CD4-positive, alpha-beta T cell (primary cell): Measurements from ENCODE around the gene COL5A1. TPM values are rescaled to one million over a fixed set of nuclear protein-coding genes. Genes with fewer than 3 reads are reported as not detected.

Source experiments
- ATAC-seq: fragments of 200-7000 bp; cut with Tn5 transposase; one replicate; pipeline ENCODE4 v1.10.0; 2022; ENCODE audit warnings: mild to moderate bottlenecking; ENCODE audit not compliant: poor library complexity
- CTCF ChIA-PET: fragments of 350-600 bp; sonication (Branson Sonifier 250); formaldehyde crosslinking; loops from one replicate; lab custom pipeline; 2021; ENCODE audit warnings: antibody characterized with exemption, inconsistent platforms; lab: Charles Lee
- POLR2A ChIA-PET: fragments of 350-600 bp; sonication (Branson Sonifier 250); formaldehyde crosslinking; loops from one replicate; lab custom pipeline; 2021; ENCODE audit warnings: antibody characterized with exemption, inconsistent platforms; lab: Charles Lee
- DNase-seq, 14 experiments: peaks; one replicate each; pipeline ENCODE4 v3.0.0-alpha.2; 2013 to 2020; ENCODE audit warnings: mixed read lengths in 2 of 14
- H3K27ac ChIP-seq, 2 donors: one replicate each; pipeline versions ENCODE4 v1.5.1 to v1.7.0; 2013; ENCODE audit warnings: low read length in 2 of 2, low read depth in 1 of 2, mild to moderate bottlenecking in 1 of 2
- H3K27me3 ChIP-seq, 2 experiments: 1 replicate in 1 of 2; 2 replicates in 1 of 2; pipeline versions ENCODE4 v1.6.1 to v1.7.0; 2013; ENCODE audit warnings: low read length in 2 of 2, control low read depth in 1 of 2, mild to moderate bottlenecking in 1 of 2, moderate library complexity in 1 of 2; ENCODE audit not compliant: insufficient read depth in 2 of 2, control insufficient read depth in 1 of 2
- H3K36me3 ChIP-seq: one replicate; pipeline ENCODE4 v1.6.1; 2013; ENCODE audit warnings: low read length, control low read depth; ENCODE audit not compliant: insufficient read depth
- H3K4me1 ChIP-seq: one replicate; pipeline ENCODE4 v1.6.1; 2013; ENCODE audit warnings: low read length, control low read depth; ENCODE audit not compliant: insufficient read depth
- H3K4me3 ChIP-seq: one replicate; pipeline ENCODE4 v1.5.1; 2013; ENCODE audit warnings: mild to moderate bottlenecking, low read length, moderate library complexity
- H3K9me3 ChIP-seq, 2 experiments: 1 replicate in 1 of 2; 2 replicates in 1 of 2; pipeline versions ENCODE4 v1.6.1 to v1.7.0; 2013; ENCODE audit warnings: low read length in 2 of 2, mild to moderate bottlenecking in 2 of 2, control low read depth in 1 of 2, moderate library complexity in 1 of 2; ENCODE audit not compliant: control insufficient read depth in 1 of 2, insufficient read depth in 1 of 2
- H3K27ac Mint-ChIP-seq: one replicate; pipeline ENCODE4 v1.8.0; 2020; ENCODE audit warnings: mixed read lengths
- H3K27me3 Mint-ChIP-seq: one replicate; pipeline ENCODE4 v1.8.0; 2021; ENCODE audit warnings: mixed read lengths
- H3K36me3 Mint-ChIP-seq: one replicate; pipeline ENCODE4 v1.8.0; 2021; ENCODE audit warnings: low read depth, mixed read lengths
- H3K4me1 Mint-ChIP-seq: one replicate; pipeline ENCODE4 v1.8.0; 2021; ENCODE audit warnings: low read depth, mixed read lengths
- H3K4me3 Mint-ChIP-seq: one replicate; pipeline ENCODE4 v1.8.0; 2020; ENCODE audit warnings: mild to moderate bottlenecking, mixed read lengths
- H3K9me3 Mint-ChIP-seq: one replicate; pipeline ENCODE4 v1.8.0; 2020; ENCODE audit warnings: mixed read lengths
- CTCF ChIP-seq: fragments of 200-600 bp; IDR thresholded peaks from one replicate; pipeline ENCODE4 v1.8.0; 2022; ENCODE audit warnings: antibody characterized with exemption, mild to moderate bottlenecking
- intact Hi-C, 2 experiments: fragments of 100-400 bp; cut with DNase I in 1 of 2; cut with micrococcal nuclease in 1 of 2; formaldehyde crosslinking; loops; one replicate each; pipeline versions ENCODE4 v1.15.1 to v1.9.0; 2023 to 2025; cut with DNase I, micrococcal nuclease
- total RNA-seq, 174 experiments: library from RNA in 2 of 174; stranded (reverse) in 2 of 174; gene quantifications; one replicate each; pipeline ENCODE4 v1.2.3 and lab custom pipeline; 2021 to 2026

The COL5A1 gene
- total RNA-seq, 2 experiments from 2014 or later = 0.41 to 0.50 TPM

- POLR2A ChIA-PET = no interaction called here
- Mint-ChIP-seq H3K4me1 (no peaks in the 10 kb centered on the region), H3K9me3 (no peaks in the 10 kb centered on the region), H3K4me3 (no peak overlapping the region), H3K27ac (no peak overlapping the region), H3K27me3 (peaks cover 6% of the 10 kb centered on the region), H3K36me3 (no peaks in the 10 kb centered on the region)
- TF ChIP-seq CTCF = no peak
- no peak overlapping the region for H3K27ac ChIP-seq
- no peak overlapping the region for H3K4me3 ChIP-seq
- H3K9me3 ChIP-seq = no peaks in the 10 kb centered on the region
- DNase-seq (no peak), ATAC-seq (no peak)
- no peaks in the 10 kb centered on the region for H3K4me1 ChIP-seq
- no peaks in the 10 kb centered on the region for H3K36me3 ChIP-seq
- intact Hi-C loops = no loop called here
- H3K27me3 ChIP-seq = no peaks in the 10 kb centered on the region
- CTCF ChIA-PET = no interaction called here
These were observed 133.7 kb downstream of the COL5A1 start for GRCh38 chr9:134775081-134775951.

GRCh38 chr9:134776080-134776796 lies 134.6 kb downstream of the COL5A1 start:
- Mint-ChIP-seq H3K9me3 (no peaks in the 10 kb centered on the region), H3K36me3 (no peaks in the 10 kb centered on the region), H3K27ac (no peak overlapping the region), H3K27me3 (peaks cover 6% of the 10 kb centered on the region), H3K4me1 (no peaks in the 10 kb centered on the region), H3K4me3 (no peak overlapping the region)
- CTCF ChIA-PET = no interaction called here
- no peaks in the 10 kb centered on the region for H3K27me3 ChIP-seq
- H3K4me3 ChIP-seq = no peak overlapping the region
- no peak for TF ChIP-seq CTCF
- H3K4me1 ChIP-seq = no peaks in the 10 kb centered on the region
- POLR2A ChIA-PET = no interaction called here
- no peaks in the 10 kb centered on the region for H3K36me3 ChIP-seq
- H3K27ac ChIP-seq = no peak overlapping the region
- intact Hi-C loops = no loop called here
- no peak for ATAC-seq
- no peak for DNase-seq
- peaks cover 0 to 3% of the 10 kb centered on the region in 2 experiments for H3K9me3 ChIP-seq

GRCh38 chr9:134777153-134777552 lies 135.6 kb downstream of the COL5A1 start:
- H3K9me3 Mint-ChIP-seq = no peaks in the 10 kb centered on the region
- Histone ChIP-seq H3K27ac (no peak overlapping the region), H3K4me3 (no peak overlapping the region), H3K27me3 (no peaks in the 10 kb centered on the region), H3K9me3 (peaks cover 0 to 3% of the 10 kb centered on the region in 2 experiments), H3K36me3 (no peaks in the 10 kb centered on the region), H3K4me1 (no peaks in the 10 kb centered on the region)
- no peak overlapping the region for H3K4me3 Mint-ChIP-seq
- intact Hi-C loops = no loop called here
- no peak for TF ChIP-seq CTCF
- ChIA-PET POLR2A (no interaction called here), CTCF (no interaction called here)
- no peak for DNase-seq
- ATAC-seq = no peak
- H3K27me3 Mint-ChIP-seq = no peaks in the 10 kb centered on the region
- H3K4me1 Mint-ChIP-seq = no peaks in the 10 kb centered on the region
- no peaks in the 10 kb centered on the region for H3K36me3 Mint-ChIP-seq
- no peak overlapping the region for H3K27ac Mint-ChIP-seq
